Measurements from ENCODE around the gene CRADD. TPM values are rescaled to one million over a fixed set of nuclear protein-coding genes. Genes with fewer than 3 reads are reported as not detected.
"Not testable (repeated sequence)": the region's sequence is repeated elsewhere in the genome, so short reads cannot be mapped to it uniquely, and the experiment has no call there.

Gene CRADD
- total and polyA plus RNA-seq, 2 donors (not counting 1 experiment from before 2014, with no cell fraction given), result 5.8 to 15.1 TPM

DNA sequence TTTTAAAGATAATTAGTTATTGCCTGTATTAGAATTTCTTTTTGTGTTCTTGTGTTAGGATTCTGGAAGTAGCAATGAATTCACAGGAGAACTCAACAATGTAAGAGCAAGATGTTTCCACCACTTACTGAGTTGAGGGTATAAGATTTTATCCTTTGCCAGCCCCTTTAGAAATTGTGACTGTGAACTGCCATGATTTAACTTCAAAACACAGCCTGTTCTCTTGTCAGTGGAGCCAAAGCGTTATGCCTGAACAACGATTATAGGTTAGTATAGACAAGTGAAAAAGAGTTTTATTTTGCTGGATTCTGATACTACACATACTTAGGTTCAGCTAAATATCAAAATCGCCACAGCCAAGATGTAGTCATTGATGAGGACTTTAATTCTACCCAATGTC, 101.6 kb downstream of the CRADD start:
- H2AFZ ChIP-seq (ENCODE audit: insufficient read depth, low read depth, low read length, poor library complexity, severe bottlenecking), result no peak overlapping the region
- peaks cover 3% of the 10 kb centered on the region for H3K9me3 Mint-ChIP-seq (ENCODE audit: insufficient read depth)
- H3K9ac ChIP-seq (ENCODE audit: low read length), result no peak overlapping the region
- H4K20me1 ChIP-seq (ENCODE audit: control insufficient read depth, insufficient read depth, low read length, poor library complexity, severe bottlenecking), result no peaks in the 10 kb centered on the region
- no peaks in the 10 kb centered on the region for H3K36me3 ChIP-seq (replicated peaks in 1 of 2; ENCODE audit: control extremely low read depth in 1 of 2, control insufficient read depth in 1 of 2, extremely low read depth in 1 of 2, insufficient read depth in 2 of 2, low read length in 1 of 2)
- peaks cover 6% of the 10 kb centered on the region for H3K4me1 Mint-ChIP-seq
- ChIA-PET CTCF (interaction anchor here (0.9 kb wide), 1 partner anchor 323 kb away, joined by 3 read pairs; no protein-coding TSS in a partner anchor), POLR2A (no interaction called here)
- ATAC-seq (ENCODE audit: low read depth) (no peak), DNase-seq (no peak)
- H3K27ac ChIP-seq (ENCODE audit: low read length in 2 of 2), result no peak overlapping the region
- WGBS (ENCODE audit: insufficient coverage), result no CpG with 5 or more reads among the region's 3 CpGs
- TF ChIP-seq, protein P1, sequence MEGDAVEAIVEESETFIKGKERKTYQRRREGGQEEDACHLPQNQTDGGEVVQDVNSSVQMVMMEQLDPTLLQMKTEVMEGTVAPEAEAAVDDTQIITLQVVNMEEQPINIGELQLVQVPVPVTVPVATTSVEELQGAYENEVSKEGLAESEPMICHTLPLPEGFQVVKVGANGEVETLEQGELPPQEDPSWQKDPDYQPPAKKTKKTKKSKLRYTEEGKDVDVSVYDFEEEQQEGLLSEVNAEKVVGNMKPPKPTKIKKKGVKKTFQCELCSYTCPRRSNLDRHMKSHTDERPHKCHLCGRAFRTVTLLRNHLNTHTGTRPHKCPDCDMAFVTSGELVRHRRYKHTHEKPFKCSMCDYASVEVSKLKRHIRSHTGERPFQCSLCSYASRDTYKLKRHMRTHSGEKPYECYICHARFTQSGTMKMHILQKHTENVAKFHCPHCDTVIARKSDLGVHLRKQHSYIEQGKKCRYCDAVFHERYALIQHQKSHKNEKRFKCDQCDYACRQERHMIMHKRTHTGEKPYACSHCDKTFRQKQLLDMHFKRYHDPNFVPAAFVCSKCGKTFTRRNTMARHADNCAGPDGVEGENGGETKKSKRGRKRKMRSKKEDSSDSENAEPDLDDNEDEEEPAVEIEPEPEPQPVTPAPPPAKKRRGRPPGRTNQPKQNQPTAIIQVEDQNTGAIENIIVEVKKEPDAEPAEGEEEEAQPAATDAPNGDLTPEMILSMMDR (IDR thresholded peaks at IDR 0.05), result no peak
- TF ChIP-seq EZH2 (IDR thresholded peaks at IDR 0.05; ENCODE audit: borderline replicate concordance, insufficient read depth, low read depth, low read length, poor library complexity, severe bottlenecking), result no peak
- H3K9me3 ChIP-seq (ENCODE audit: control extremely low read depth in 1 of 3, control insufficient read depth in 2 of 3, insufficient read depth in 1 of 3, low read length in 2 of 3), result no peaks in the 10 kb centered on the region
- no peaks in the 10 kb centered on the region for H3K4me1 ChIP-seq (ENCODE audit: control insufficient read depth in 2 of 2, insufficient read depth in 2 of 2, low read length in 2 of 2)
- H3K27me3 ChIP-seq (replicated peaks in 1 of 4; ENCODE audit: control extremely low read depth in 1 of 4, control insufficient read depth in 3 of 4, insufficient read depth in 4 of 4, low read length in 3 of 4), result no peaks in the 10 kb centered on the region
- no peaks in the 10 kb centered on the region for H3K27me3 Mint-ChIP-seq
- no peak overlapping the region for H3K4me2 ChIP-seq (replicated peaks; ENCODE audit: low read depth, low read length, poor library complexity, severe bottlenecking)
- H3K4me3 Mint-ChIP-seq, result no peak overlapping the region
- no peak overlapping the region for H3K4me3 ChIP-seq (ENCODE audit: control extremely low read depth in 1 of 5, extremely low read depth in 1 of 5, insufficient read depth in 1 of 5, low read depth in 2 of 5, low read length in 4 of 5)
- intact Hi-C loops (cut with micrococcal nuclease), result no loop called here
- no peak overlapping the region for H3K27ac Mint-ChIP-seq
- no peaks in the 10 kb centered on the region for H3K79me2 ChIP-seq (ENCODE audit: control insufficient read depth, insufficient read depth, low read length)

DNA sequence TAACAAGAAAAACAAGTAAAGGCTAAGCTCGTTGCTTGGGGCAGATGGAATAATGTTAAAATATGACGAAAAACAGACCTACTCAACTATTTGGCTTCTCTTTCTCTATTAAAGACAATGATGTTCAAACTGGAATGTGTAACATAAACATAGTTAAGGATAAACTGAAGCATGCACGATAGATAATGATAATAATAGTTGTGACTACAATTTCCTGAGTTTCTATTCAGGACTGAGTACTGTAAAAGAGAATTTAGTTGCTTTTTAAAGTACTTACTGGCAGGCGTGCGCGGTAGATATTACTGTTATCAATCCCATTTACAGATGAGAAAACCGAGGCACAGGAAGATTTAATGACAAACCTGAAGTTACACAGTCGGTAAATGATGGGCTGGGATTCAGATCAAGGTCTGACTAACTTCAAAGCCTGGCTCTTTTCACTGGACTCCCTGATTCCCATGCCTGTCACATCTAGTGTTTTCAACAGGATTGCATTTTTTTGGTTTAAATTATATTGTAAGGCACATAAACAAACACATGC, 103.0 kb downstream of the CRADD start:
- peaks cover 15% of the 10 kb centered on the region for H3K4me1 Mint-ChIP-seq
- H3K4me2 ChIP-seq (replicated peaks; ENCODE audit: low read depth, low read length, poor library complexity, severe bottlenecking), result no peak overlapping the region
- no peaks in the 10 kb centered on the region for H4K20me1 ChIP-seq (ENCODE audit: control insufficient read depth, insufficient read depth, low read length, poor library complexity, severe bottlenecking)
- H3K27me3 Mint-ChIP-seq, result no peaks in the 10 kb centered on the region
- POLR2A ChIA-PET, result no interaction called here
- no peaks in the 10 kb centered on the region for H3K27me3 ChIP-seq (replicated peaks in 1 of 4; ENCODE audit: control extremely low read depth in 1 of 4, control insufficient read depth in 3 of 4, insufficient read depth in 4 of 4, low read length in 3 of 4)
- H3K79me2 ChIP-seq (ENCODE audit: control insufficient read depth, insufficient read depth, low read length), result no peaks in the 10 kb centered on the region
- no peak overlapping the region for H3K27ac ChIP-seq (ENCODE audit: low read length in 2 of 2)
- no peaks in the 10 kb centered on the region for H3K36me3 ChIP-seq (replicated peaks in 1 of 2; ENCODE audit: control extremely low read depth in 1 of 2, control insufficient read depth in 1 of 2, extremely low read depth in 1 of 2, insufficient read depth in 2 of 2, low read length in 1 of 2)
- CTCF ChIA-PET, result no interaction called here
- H2AFZ ChIP-seq (ENCODE audit: insufficient read depth, low read depth, low read length, poor library complexity, severe bottlenecking), result no peak overlapping the region
- H3K9me3 Mint-ChIP-seq (ENCODE audit: insufficient read depth), result peaks cover 3% of the 10 kb centered on the region
- TF ChIP-seq, protein P1 (IDR thresholded peaks at IDR 0.05), result no peak
- no peaks in the 10 kb centered on the region for H3K9me3 ChIP-seq (ENCODE audit: control extremely low read depth in 1 of 3, control insufficient read depth in 2 of 3, insufficient read depth in 1 of 3, low read length in 2 of 3)
- no CpG with 5 or more reads among the region's 8 CpGs for WGBS (ENCODE audit: insufficient coverage)
- DNase-seq (no peak), ATAC-seq (ENCODE audit: low read depth) (no peak)
- no peak overlapping the region for H3K9ac ChIP-seq (ENCODE audit: low read length)
- H3K4me3 Mint-ChIP-seq, result no peak overlapping the region
- intact Hi-C loops (cut with micrococcal nuclease), result no loop called here
- H3K4me3 ChIP-seq (ENCODE audit: control extremely low read depth in 1 of 5, extremely low read depth in 1 of 5, insufficient read depth in 1 of 5, low read depth in 2 of 5, low read length in 4 of 5), result no peak overlapping the region
- H3K27ac Mint-ChIP-seq, result no peak overlapping the region
- H3K4me1 ChIP-seq (ENCODE audit: control insufficient read depth in 2 of 2, insufficient read depth in 2 of 2, low read length in 2 of 2), result no peaks in the 10 kb centered on the region

DNA sequence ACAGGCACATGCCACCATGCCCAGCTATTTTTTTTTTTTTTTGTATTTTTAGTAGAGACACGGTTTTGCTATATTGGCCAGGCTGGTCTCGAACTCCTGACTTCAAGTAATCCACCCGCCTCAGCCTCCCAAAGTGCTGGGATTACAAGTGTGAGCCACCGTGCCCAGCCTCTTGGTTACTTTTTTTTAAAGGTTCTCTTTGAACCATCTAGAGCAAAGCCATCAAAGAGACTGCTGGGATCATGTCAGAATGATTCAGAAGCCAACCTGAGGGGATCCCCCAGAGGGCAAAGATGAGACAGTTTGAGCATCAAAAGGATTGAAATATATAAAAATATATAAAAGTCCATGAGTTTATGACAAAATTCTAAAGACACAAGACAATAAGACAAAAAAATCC, 103.7 kb downstream of the CRADD start:
- H3K4me2 ChIP-seq (replicated peaks; ENCODE audit: low read depth, low read length, poor library complexity, severe bottlenecking); H2AFZ ChIP-seq (ENCODE audit: insufficient read depth, low read depth, low read length, poor library complexity, severe bottlenecking); DNase-seq; intact Hi-C loops (cut with micrococcal nuclease); H3K4me1 ChIP-seq (ENCODE audit: control insufficient read depth in 2 of 2, insufficient read depth in 2 of 2, low read length in 2 of 2); H4K20me1 ChIP-seq (ENCODE audit: control insufficient read depth, insufficient read depth, low read length, poor library complexity, severe bottlenecking); H3K79me2 ChIP-seq (ENCODE audit: control insufficient read depth, insufficient read depth, low read length); H3K27me3 ChIP-seq (replicated peaks in 1 of 4; ENCODE audit: control extremely low read depth in 1 of 4, control insufficient read depth in 3 of 4, insufficient read depth in 4 of 4, low read length in 3 of 4); H3K4me3 Mint-ChIP-seq; POLR2A ChIA-PET; H3K36me3 ChIP-seq (replicated peaks in 1 of 2; ENCODE audit: control extremely low read depth in 1 of 2, control insufficient read depth in 1 of 2, extremely low read depth in 1 of 2, insufficient read depth in 2 of 2, low read length in 1 of 2); H3K9ac ChIP-seq (ENCODE audit: low read length); H3K27ac Mint-ChIP-seq; H3K9me3 ChIP-seq (ENCODE audit: control extremely low read depth in 1 of 3, control insufficient read depth in 2 of 3, insufficient read depth in 1 of 3, low read length in 2 of 3); ATAC-seq (ENCODE audit: low read depth); H3K9me3 Mint-ChIP-seq (ENCODE audit: insufficient read depth); H3K27me3 Mint-ChIP-seq; H3K4me3 ChIP-seq (ENCODE audit: control extremely low read depth in 1 of 5, extremely low read depth in 1 of 5, insufficient read depth in 1 of 5, low read depth in 2 of 5, low read length in 4 of 5); H3K27ac ChIP-seq (ENCODE audit: low read length in 2 of 2): not testable (repeated sequence)
- whole genome bisulfite sequencing (ENCODE audit: insufficient coverage), result 86% methylated on average over 3 of the region's 4 CpGs
- CTCF ChIA-PET, result interaction anchor here (0.6 to 0.7 kb wide), 2 partner anchors 228 to 279 kb away, joined by 3 to 4 read pairs; no protein-coding TSS in a partner anchor
- H3K4me1 Mint-ChIP-seq, result peaks cover 19% of the 10 kb centered on the region
